Lung (tissue), 12 donors: ENCODE data around the gene STUB1. TPM values are rescaled to one million over a fixed set of nuclear protein-coding genes. Genes with fewer than 3 reads are reported as not detected.

ENCODE experiments used
- ATAC-seq: fragments of 200-7000 bp; cut with Tn5 transposase; one replicate; pipeline ENCODE4 v1.9.1; 2020; ENCODE audit warnings: moderate number of reproducible peaks; ENCODE audit not compliant: insufficient read depth, low FRiP score
- DNase-seq, 3 donors: peaks; one replicate each; pipeline ENCODE4 v3.0.0-alpha.2; 2013 to 2017
- H3K27ac ChIP-seq, 2 donors: one replicate each; pipeline ENCODE4 v1.5.1; 2013; ENCODE audit warnings: mild to moderate bottlenecking in 2 of 2, moderate library complexity in 2 of 2, control low read depth in 1 of 2, inconsistent platforms in 1 of 2, low read depth in 1 of 2, low read length in 1 of 2
- H3K27me3 ChIP-seq, 3 donors: one replicate each; pipeline ENCODE4 v1.5.1; 2013; ENCODE audit warnings: low read length in 2 of 3; ENCODE audit not compliant: control insufficient read depth in 3 of 3, insufficient read depth in 3 of 3
- H3K36me3 ChIP-seq, 4 donors: one replicate each; pipeline ENCODE4 v1.5.1; 2013; ENCODE audit warnings: low read length in 4 of 4, mild to moderate bottlenecking in 1 of 4, moderate library complexity in 1 of 4; ENCODE audit not compliant: control insufficient read depth in 4 of 4, insufficient read depth in 4 of 4
- H3K4me1 ChIP-seq, 5 donors: one replicate each; pipeline ENCODE4 v1.5.1; 2013; ENCODE audit warnings: low read length in 5 of 5, mild to moderate bottlenecking in 2 of 5, moderate library complexity in 1 of 5; ENCODE audit not compliant: control insufficient read depth in 5 of 5, insufficient read depth in 5 of 5
- H3K4me3 ChIP-seq: one replicate; pipeline ENCODE4 v1.5.1; 2013; ENCODE audit warnings: mild to moderate bottlenecking, control low read depth, moderate library complexity
- H3K9ac ChIP-seq, 2 donors: one replicate each; pipeline ENCODE4 v1.5.1; 2013; ENCODE audit warnings: low read length in 2 of 2, control low read depth in 1 of 2; ENCODE audit not compliant: insufficient read depth in 1 of 2
- H3K9me3 ChIP-seq, 4 donors: one replicate each; pipeline ENCODE4 v1.5.1; 2013; ENCODE audit warnings: low read length in 3 of 4, mild to moderate bottlenecking in 1 of 4, moderate library complexity in 1 of 4; ENCODE audit not compliant: control insufficient read depth in 4 of 4, insufficient read depth in 3 of 4
- WGBS, 2 donors: extraction: QIAGEN DNeasy Blood & Tissue Kit; methylation state at CpG; one replicate each; pipeline ENCODE4 v1.1.7; 2013; 5-methylcytosine and 5-hydroxymethylcytosine counted together
- polyA plus RNA-seq, 2 donors: library from polyadenylated mRNA; stranded (reverse); fragments of 200-250 nt; gene quantifications; one replicate each; pipeline ENCODE4 v1.2.1, GENCODE V29; 2013
- total RNA-seq, 2 donors: library from RNA; depleted of rRNA in 1 of 2; stranded (reverse); fragments of >200 nt in 1 of 2; gene quantifications; one replicate each; pipeline ENCODE4 v1.2.1, GENCODE V29; 2014 to 2021
- TF ChIP-seq, protein P1 (sequence below): IDR thresholded peaks from 2 replicates; pipeline ENCODE4 v1.5.1; 2012; ENCODE audit warnings: mild to moderate bottlenecking; ENCODE audit errors: control extremely low read depth, extremely low read depth
- donor health status: control.
- donor health status: control.
- donor health status: Bipolar disorder and iron deficiency.
- donor health status: healthy.
- donor health status: DM: yes; HTN: yes; CAD: no.

STUB1 gene
- total and polyA plus RNA-seq, 4 donors: 58.8 to 131 (median 122) TPM

GRCh38 chr16:726438-727290, 46.5 kb downstream of the STUB1 start, which contains the start of the genes CCDC78 and HAGHL:
TSS of gene CCDC78 (minus strand) at chr16:726443. CDS start at chr16:726367, 76 bp downstream.
TSS of gene HAGHL (plus strand) at chr16:727106. CDS start at chr16:727510, 404 bp downstream.
- H3K4me3 ChIP-seq: peak within 1 kb of the TSS; percentile 40
- ATAC-seq (no peak), DNase-seq (peak in 2 of 3 donors; percentile 11 to 39)
- TF ChIP-seq, protein P1, sequence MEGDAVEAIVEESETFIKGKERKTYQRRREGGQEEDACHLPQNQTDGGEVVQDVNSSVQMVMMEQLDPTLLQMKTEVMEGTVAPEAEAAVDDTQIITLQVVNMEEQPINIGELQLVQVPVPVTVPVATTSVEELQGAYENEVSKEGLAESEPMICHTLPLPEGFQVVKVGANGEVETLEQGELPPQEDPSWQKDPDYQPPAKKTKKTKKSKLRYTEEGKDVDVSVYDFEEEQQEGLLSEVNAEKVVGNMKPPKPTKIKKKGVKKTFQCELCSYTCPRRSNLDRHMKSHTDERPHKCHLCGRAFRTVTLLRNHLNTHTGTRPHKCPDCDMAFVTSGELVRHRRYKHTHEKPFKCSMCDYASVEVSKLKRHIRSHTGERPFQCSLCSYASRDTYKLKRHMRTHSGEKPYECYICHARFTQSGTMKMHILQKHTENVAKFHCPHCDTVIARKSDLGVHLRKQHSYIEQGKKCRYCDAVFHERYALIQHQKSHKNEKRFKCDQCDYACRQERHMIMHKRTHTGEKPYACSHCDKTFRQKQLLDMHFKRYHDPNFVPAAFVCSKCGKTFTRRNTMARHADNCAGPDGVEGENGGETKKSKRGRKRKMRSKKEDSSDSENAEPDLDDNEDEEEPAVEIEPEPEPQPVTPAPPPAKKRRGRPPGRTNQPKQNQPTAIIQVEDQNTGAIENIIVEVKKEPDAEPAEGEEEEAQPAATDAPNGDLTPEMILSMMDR: no peak
- peaks cover 0 to 12% (median 3%) of the 10 kb centered on the region in 5 donors for H3K4me1 ChIP-seq
- H3K36me3 ChIP-seq: peaks cover 0 to 10% (median 0%) of the 10 kb centered on the region in 4 donors
- no peak within 1 kb of the TSS for H3K9ac ChIP-seq
- H3K27ac ChIP-seq: peak within 1 kb of the TSS; percentile 8 to 13
- H3K27me3 ChIP-seq: peaks cover 0 to 7% (median 4%) of the 10 kb centered on the region in 3 donors
- WGBS, 2 donors: 2 to 3% methylated on average over 50 to 88 of the region's 88 CpGs
- no peaks in the 10 kb centered on the region for H3K9me3 ChIP-seq

DNA sequence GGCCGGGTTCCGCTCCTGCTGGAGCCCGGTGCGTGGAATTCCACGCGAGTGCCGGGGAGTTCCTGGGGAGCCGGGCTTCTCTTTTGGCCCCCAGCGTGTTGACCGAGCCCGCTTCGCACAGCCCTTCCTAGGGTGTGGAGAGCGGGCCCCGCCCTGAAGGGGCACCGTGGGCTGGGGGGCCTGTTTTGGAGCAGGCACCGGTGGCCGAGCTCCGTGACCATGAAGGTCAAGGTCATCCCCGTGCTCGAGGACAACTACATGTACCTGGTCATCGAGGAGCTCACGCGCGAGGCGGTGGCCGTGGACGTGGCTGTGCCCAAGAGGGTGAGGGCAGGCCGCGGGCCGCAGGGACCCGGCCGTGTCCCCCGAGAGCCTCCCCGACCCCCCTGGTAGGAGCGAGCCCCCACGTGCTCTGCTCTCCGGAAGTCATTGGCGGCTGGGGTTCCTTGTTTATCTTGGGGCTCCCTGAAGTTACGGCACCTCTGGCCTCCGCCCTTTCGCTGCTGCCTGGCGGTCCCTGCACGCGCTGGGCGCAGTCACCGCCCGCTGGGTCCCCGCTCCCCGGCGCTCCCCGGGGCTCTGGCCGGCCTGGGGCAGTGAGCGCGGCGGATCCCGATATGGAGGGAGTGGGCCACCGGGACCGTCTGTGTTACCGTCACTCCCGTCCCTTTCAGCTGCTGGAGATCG, 47.2 kb downstream of the STUB1 start:
- no peaks in the 10 kb centered on the region for H3K9me3 ChIP-seq
- peaks cover 0 to 7% (median 4%) of the 10 kb centered on the region in 3 donors for H3K27me3 ChIP-seq
- H3K27ac ChIP-seq: peak overlapping the region; percentile 8 to 13
- peaks cover 0 to 13% (median 0%) of the 10 kb centered on the region in 4 donors for H3K36me3 ChIP-seq
- peak overlapping the region; percentile 40 for H3K4me3 ChIP-seq
- no peak overlapping the region for H3K9ac ChIP-seq
- TF ChIP-seq, protein P1: no peak
- DNase-seq: no peak
- H3K4me1 ChIP-seq: peaks cover 0 to 9% (median 3%) of the 10 kb centered on the region in 5 donors
- no peak for ATAC-seq
- WGBS, 2 donors: 1% methylated on average over 55 to 61 of the region's 61 CpGs

- TF ChIP-seq, protein P1: no peak
- Histone ChIP-seq H3K9ac (no peak overlapping the region), H3K4me3 (no peak overlapping the region), H3K36me3 (peaks cover 0 to 17% (median 3%) of the 10 kb centered on the region in 4 donors), H3K27ac (no peak overlapping the region), H3K9me3 (no peaks in the 10 kb centered on the region), H3K4me1 (peaks cover 0 to 9% (median 3%) of the 10 kb centered on the region in 5 donors), H3K27me3 (peaks cover 0 to 7% (median 4%) of the 10 kb centered on the region in 3 donors)
- DNase-seq (peak; percentile 50 to 70 (median 67)), ATAC-seq (peak; percentile 23)
- WGBS, 2 donors: 1 to 2% methylated on average over 68 to 80 of the region's 80 CpGs
These were observed 48.1 kb downstream of the STUB1 start for GRCh38 chr16:728131-728889.
